HG02870 (cell line): Measurements from ENCODE around the gene NTN4.
"Not testable (repeated sequence)": the region's sequence is repeated elsewhere in the genome, so short reads cannot be mapped to it uniquely, and the experiment has no call there.

ENCODE experiments used
- ATAC-seq: cut with Tn5 transposase; IDR thresholded peaks from one replicate; pipeline ENCODE4 v1.9.1; 2021; ENCODE audit warnings: mild to moderate bottlenecking, moderate library complexity; ENCODE audit not compliant: unreplicated experiment

The NTN4 gene

GRCh38 chr12:95756362-95756761 lies 34.2 kb downstream of the NTN4 start:
- no peak for ATAC-seq

- no peak for ATAC-seq
Measured at GRCh38 chr12:95755261-95755865, 35.2 kb downstream of the NTN4 start.

GRCh38 chr12:95746062-95746461 lies 44.5 kb downstream of the NTN4 start:
- not testable (repeated sequence) for ATAC-seq

- no peak for ATAC-seq
Measured at GRCh38 chr12:95742586-95742985, 48.0 kb downstream of the NTN4 start.

GRCh38 chr12:95741635-95742034 lies 48.9 kb downstream of the NTN4 start:
- no peak for ATAC-seq

- no peak for ATAC-seq
Measured at GRCh38 chr12:95740751-95741150, 49.8 kb downstream of the NTN4 start.

- no peak for ATAC-seq
Measured at GRCh38 chr12:95739561-95740313, 50.8 kb downstream of the NTN4 start.

- ATAC-seq = no peak
Measured at GRCh38 chr12:95738024-95738611, 52.4 kb downstream of the NTN4 start.

GRCh38 chr12:95736631-95737030 lies 53.9 kb downstream of the NTN4 start:
- ATAC-seq = no peak

- not testable (repeated sequence) for ATAC-seq
Measured at GRCh38 chr12:95735728-95736127, 54.8 kb downstream of the NTN4 start.

GRCh38 chr12:95733141-95733825 lies 57.3 kb downstream of the NTN4 start:
- ATAC-seq = no peak

GRCh38 chr12:95731519-95731958 lies 59.0 kb downstream of the NTN4 start:
- ATAC-seq = peak; percentile 86

GRCh38 chr12:95730457-95730856 lies 60.1 kb downstream of the NTN4 start:
- ATAC-seq = no peak

- ATAC-seq = no peak
Measured at GRCh38 chr12:95726903-95727302, 63.7 kb downstream of the NTN4 start.

- no peak for ATAC-seq
Measured at GRCh38 chr12:95724767-95725166, 65.8 kb downstream of the NTN4 start.

GRCh38 chr12:95723693-95724384 lies 66.7 kb downstream of the NTN4 start:
- no peak for ATAC-seq

- no peak for ATAC-seq
Measured at GRCh38 chr12:95721320-95721719, 69.2 kb downstream of the NTN4 start.

GRCh38 chr12:95720146-95720545 lies 70.4 kb downstream of the NTN4 start:
- no peak for ATAC-seq

GRCh38 chr12:95718772-95719171 lies 71.8 kb downstream of the NTN4 start:
- ATAC-seq = no peak

- no peak for ATAC-seq
Measured at GRCh38 chr12:95718006-95718431, 72.5 kb downstream of the NTN4 start.
